Natural killer cell (primary cell): ENCODE data around the gene PIGC. TPM values are rescaled to one million over a fixed set of nuclear protein-coding genes. Genes with fewer than 3 reads are reported as not detected.

ENCODE experiments used
- ATAC-seq, 3 donors: fragments of 150-1000 bp in 2 of 3; fragments of 200-7000 bp in 1 of 3; cut with Tn5 transposase; 1 replicate in 1 of 3; 2 replicates in 2 of 3; pipeline ENCODE4 v1.10.0; 2021; ENCODE audit warnings: mild to moderate bottlenecking in 2 of 3, moderate library complexity in 2 of 3
- DNase-seq, 2 donors: peaks; one replicate each; pipeline versions ENCODE4 v3.0.0 to v3.0.0-alpha.2; 2013 to 2021; ENCODE audit warnings: mixed read lengths in 1 of 2
- H3K27ac ChIP-seq: one replicate; pipeline ENCODE4 v1.5.1; 2013; ENCODE audit warnings: mild to moderate bottlenecking, low read length
- H3K27me3 ChIP-seq: one replicate; pipeline ENCODE4 v1.6.1; 2013; ENCODE audit warnings: low read length; ENCODE audit not compliant: control insufficient read depth, insufficient read depth
- H3K36me3 ChIP-seq: one replicate; pipeline ENCODE4 v1.6.1; 2013; ENCODE audit warnings: low read length; ENCODE audit not compliant: control insufficient read depth, insufficient read depth
- H3K4me1 ChIP-seq: one replicate; pipeline ENCODE4 v1.6.1; 2013; ENCODE audit warnings: low read length; ENCODE audit not compliant: control insufficient read depth, insufficient read depth
- H3K4me3 ChIP-seq: one replicate; pipeline ENCODE4 v1.5.1; 2013; ENCODE audit warnings: low read length
- H3K9me3 ChIP-seq: one replicate; pipeline ENCODE4 v1.6.1; 2013; ENCODE audit warnings: low read length; ENCODE audit not compliant: control insufficient read depth, insufficient read depth
- H3K27ac Mint-ChIP-seq, 2 donors: one replicate each; pipeline ENCODE4 v1.8.0; 2022; ENCODE audit warnings: mild to moderate bottlenecking in 2 of 2, mixed read lengths in 2 of 2, moderate library complexity in 1 of 2
- H3K27me3 Mint-ChIP-seq, 2 donors: one replicate each; pipeline ENCODE4 v1.8.0; 2022; ENCODE audit warnings: low read depth in 2 of 2, mixed read lengths in 2 of 2
- H3K36me3 Mint-ChIP-seq: one replicate; pipeline ENCODE4 v1.8.0; 2022; ENCODE audit warnings: mixed read lengths
- H3K4me1 Mint-ChIP-seq, 2 donors: one replicate each; pipeline ENCODE4 v1.8.0; 2022; ENCODE audit warnings: mixed read lengths in 2 of 2
- H3K4me3 Mint-ChIP-seq: one replicate; pipeline ENCODE4 v1.8.0; 2022; ENCODE audit warnings: mild to moderate bottlenecking, moderate library complexity, mixed read lengths
- H3K9me3 Mint-ChIP-seq, 2 donors: one replicate each; pipeline ENCODE4 v1.8.0; 2022; ENCODE audit warnings: mixed read lengths in 2 of 2
- WGBS: methylation state at CpG from one replicate; pipeline ENCODE4 v1.1.7; 2013; ENCODE audit warnings: missing lambda C conversion rate; ENCODE audit not compliant: insufficient coverage; 5-methylcytosine and 5-hydroxymethylcytosine counted together
- intact Hi-C: fragments of 100-400 bp; cut with micrococcal nuclease; formaldehyde crosslinking; loops from one replicate; pipeline ENCODE4 v1.14.2; 2022
- total RNA-seq, 4 donors: library from RNA; stranded (reverse); fragments of 120-200 nt in 1 of 4; gene quantifications; one replicate each; pipeline versions ENCODE4 v1.2.3 to v1.2.4, GENCODE V29; 2013 to 2022
- TF ChIP-seq, protein P1 (sequence below): fragments of 200-600 bp; IDR thresholded peaks from one replicate; pipeline ENCODE4 v1.8.0; 2022; ENCODE audit warnings: antibody characterized with exemption

Gene PIGC
- total RNA-seq, 3 donors from 2014 or later (not counting 1 experiment from before 2014, with no cell fraction given): 27.9 to 35.7 (median 30.4) TPM

DNA sequence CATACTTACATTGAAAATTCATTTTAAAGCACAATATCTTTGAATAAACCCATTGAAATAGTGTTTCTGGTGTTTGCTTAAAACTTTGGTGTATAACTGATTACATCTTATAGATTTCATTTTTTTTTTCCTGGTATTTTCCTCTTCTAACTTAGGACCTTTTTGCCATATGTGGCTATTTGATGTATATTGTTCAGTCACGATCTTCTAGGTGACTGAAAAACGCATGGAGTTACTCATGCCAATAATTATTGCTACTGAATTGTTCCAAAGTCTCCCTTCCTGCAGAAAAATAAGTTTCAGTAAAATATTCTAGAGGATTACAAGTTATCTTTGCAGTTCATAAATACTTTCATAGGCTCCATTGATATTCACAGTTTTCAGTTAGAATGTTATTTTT, 46.2 kb downstream of the PIGC start:
- DNase-seq: no peak
- intact Hi-C loops: loop anchor here (2.0 kb wide), 1 partner anchor 395 kb away; no protein-coding TSS in a partner anchor
- H3K4me3 ChIP-seq: no peak overlapping the region

DNA sequence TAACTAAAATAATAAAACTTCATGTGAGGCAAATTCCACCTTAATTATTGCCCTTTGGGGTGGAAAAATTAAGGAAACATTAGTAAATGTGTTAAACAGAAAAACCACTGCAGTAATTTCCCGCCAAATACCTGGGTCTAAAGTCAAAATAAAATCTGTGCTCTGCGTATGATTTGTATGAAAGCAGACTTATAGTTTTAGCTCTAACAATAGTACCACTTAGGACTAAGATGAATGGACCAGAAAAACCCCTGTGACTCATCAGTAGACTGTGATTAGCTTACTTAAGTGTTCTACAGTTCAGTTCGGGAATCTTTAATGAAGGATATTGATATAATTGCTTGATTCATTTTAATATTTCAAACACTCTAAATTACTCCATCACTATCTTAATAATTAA, 46.6 kb downstream of the PIGC start:
- no peaks in the 10 kb centered on the region for H3K36me3 Mint-ChIP-seq
- no peak overlapping the region for H3K27ac ChIP-seq

More for the DNA sequence above, 46.2 kb downstream of the PIGC start:
- Histone ChIP-seq H3K27ac (no peak overlapping the region), H3K9me3 (no peaks in the 10 kb centered on the region), H3K36me3 (no peaks in the 10 kb centered on the region), H3K27me3 (no peaks in the 10 kb centered on the region), H3K4me1 (peaks cover 20% of the 10 kb centered on the region)
- WGBS: 80% methylated on average over 2 of the region's 2 CpGs
- Mint-ChIP-seq H3K27ac (no peak overlapping the region), H3K4me1 (peaks cover 46 to 55% of the 10 kb centered on the region in 2 donors), H3K4me3 (no peak overlapping the region), H3K9me3 (no peaks in the 10 kb centered on the region), H3K36me3 (no peaks in the 10 kb centered on the region), H3K27me3 (no peaks in the 10 kb centered on the region)
- no peak for ATAC-seq
- TF ChIP-seq, protein P1, sequence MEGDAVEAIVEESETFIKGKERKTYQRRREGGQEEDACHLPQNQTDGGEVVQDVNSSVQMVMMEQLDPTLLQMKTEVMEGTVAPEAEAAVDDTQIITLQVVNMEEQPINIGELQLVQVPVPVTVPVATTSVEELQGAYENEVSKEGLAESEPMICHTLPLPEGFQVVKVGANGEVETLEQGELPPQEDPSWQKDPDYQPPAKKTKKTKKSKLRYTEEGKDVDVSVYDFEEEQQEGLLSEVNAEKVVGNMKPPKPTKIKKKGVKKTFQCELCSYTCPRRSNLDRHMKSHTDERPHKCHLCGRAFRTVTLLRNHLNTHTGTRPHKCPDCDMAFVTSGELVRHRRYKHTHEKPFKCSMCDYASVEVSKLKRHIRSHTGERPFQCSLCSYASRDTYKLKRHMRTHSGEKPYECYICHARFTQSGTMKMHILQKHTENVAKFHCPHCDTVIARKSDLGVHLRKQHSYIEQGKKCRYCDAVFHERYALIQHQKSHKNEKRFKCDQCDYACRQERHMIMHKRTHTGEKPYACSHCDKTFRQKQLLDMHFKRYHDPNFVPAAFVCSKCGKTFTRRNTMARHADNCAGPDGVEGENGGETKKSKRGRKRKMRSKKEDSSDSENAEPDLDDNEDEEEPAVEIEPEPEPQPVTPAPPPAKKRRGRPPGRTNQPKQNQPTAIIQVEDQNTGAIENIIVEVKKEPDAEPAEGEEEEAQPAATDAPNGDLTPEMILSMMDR: no peak

DNA sequence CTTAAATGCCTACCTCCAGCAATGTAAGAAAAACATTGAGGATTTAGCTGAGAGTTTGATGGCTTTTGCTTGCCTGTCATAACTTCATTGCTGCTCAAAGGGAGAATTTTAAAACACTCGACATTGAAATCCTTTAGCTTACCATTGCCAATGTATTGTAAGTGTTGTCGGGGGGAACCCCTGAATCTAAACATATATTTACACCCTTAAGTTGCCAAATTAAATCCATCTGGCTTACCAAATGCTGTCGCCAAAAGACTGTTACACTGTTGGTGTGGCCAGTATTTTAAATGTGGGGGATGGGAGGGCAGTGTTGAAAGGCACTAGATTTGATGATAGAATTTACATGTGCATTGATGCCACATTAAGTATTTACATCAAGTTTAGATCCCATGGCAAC, 48.3 kb downstream of the PIGC start:
- Mint-ChIP-seq H3K36me3 (no peaks in the 10 kb centered on the region), H3K9me3 (no peaks in the 10 kb centered on the region), H3K27me3 (no peaks in the 10 kb centered on the region), H3K27ac (no peak overlapping the region), H3K4me1 (peaks cover 47 to 48% of the 10 kb centered on the region in 2 donors), H3K4me3 (no peak overlapping the region)
- no peak overlapping the region for H3K4me3 ChIP-seq
- intact Hi-C loops: loop anchor here (2.0 kb wide), 2 partner anchors 15 to 37 kb away; no protein-coding TSS in a partner anchor
- H3K9me3 ChIP-seq: no peaks in the 10 kb centered on the region
- no peaks in the 10 kb centered on the region for H3K27me3 ChIP-seq
- H3K4me1 ChIP-seq: peaks cover 20% of the 10 kb centered on the region
- ATAC-seq (no peak), DNase-seq (no peak)
- TF ChIP-seq, protein P1: no peak
- no peaks in the 10 kb centered on the region for H3K36me3 ChIP-seq
- WGBS: 100% methylated on average over 2 of the region's 3 CpGs
- peak overlapping the region; percentile 80 for H3K27ac ChIP-seq

More for the DNA sequence above, 46.6 kb downstream of the PIGC start:
- H3K36me3 ChIP-seq: no peaks in the 10 kb centered on the region
- H3K27ac Mint-ChIP-seq: no peak overlapping the region
- H3K9me3 ChIP-seq: no peaks in the 10 kb centered on the region
- no peaks in the 10 kb centered on the region for H3K27me3 Mint-ChIP-seq
- 71% methylated on average over 1 of the region's 3 CpGs for WGBS
- peaks cover 44 to 52% of the 10 kb centered on the region in 2 donors for H3K4me1 Mint-ChIP-seq
- no peaks in the 10 kb centered on the region for H3K9me3 Mint-ChIP-seq
- ATAC-seq (no peak), DNase-seq (no peak)
- H3K4me3 ChIP-seq: no peak overlapping the region
- H3K4me1 ChIP-seq: peaks cover 20% of the 10 kb centered on the region
- intact Hi-C loops: no loop called here
- no peaks in the 10 kb centered on the region for H3K27me3 ChIP-seq
- no peak overlapping the region for H3K4me3 Mint-ChIP-seq
- TF ChIP-seq, protein P1: no peak

DNA sequence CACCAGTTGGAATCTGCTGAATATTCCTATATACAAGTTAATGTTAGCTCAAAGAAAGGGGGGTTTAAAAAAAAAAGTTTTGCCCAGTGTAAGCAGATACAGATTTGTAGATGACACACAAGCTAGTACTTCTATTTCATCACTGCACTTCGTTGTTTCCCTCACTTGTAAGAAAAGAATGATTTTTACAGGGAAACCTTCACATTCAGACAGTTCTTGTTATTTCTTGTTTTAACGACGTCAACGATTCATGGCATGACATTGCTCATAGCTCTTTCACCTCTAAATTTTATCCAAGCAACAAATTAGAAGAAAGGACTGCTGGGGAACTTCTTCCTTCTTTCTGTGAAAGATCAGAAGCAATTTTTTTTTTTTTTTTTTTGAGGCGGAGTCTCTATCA, 49.1 kb downstream of the PIGC start:
- Mint-ChIP-seq H3K9me3 (no peaks in the 10 kb centered on the region), H3K27ac (peak overlapping the region; percentile 77 to 90), H3K4me3 (peak overlapping the region; percentile 61), H3K27me3 (no peaks in the 10 kb centered on the region), H3K4me1 (peaks cover 40 to 44% of the 10 kb centered on the region in 2 donors), H3K36me3 (no peaks in the 10 kb centered on the region)
- WGBS: 88% methylated on average over 5 of the region's 5 CpGs
- no peaks in the 10 kb centered on the region for H3K36me3 ChIP-seq
- H3K4me3 ChIP-seq: no peak overlapping the region
- DNase-seq: no peak
- no peak for ATAC-seq
- no peaks in the 10 kb centered on the region for H3K27me3 ChIP-seq
- H3K27ac ChIP-seq: peak overlapping the region; percentile 80
- H3K4me1 ChIP-seq: peaks cover 20% of the 10 kb centered on the region
- TF ChIP-seq, protein P1: no peak
- intact Hi-C loops: loop anchor here (1.0 to 2.0 kb wide), 3 partner anchors 14 to 214 kb away; no protein-coding TSS in a partner anchor
- no peaks in the 10 kb centered on the region for H3K9me3 ChIP-seq
